Measurements from ENCODE around the gene ZNF546. TPM values are rescaled to one million over a fixed set of nuclear protein-coding genes. Genes with fewer than 3 reads are reported as not detected.

ZNF546 gene
- total RNA-seq, 1 experiment from 2014 or later = 1.1 TPM

GRCh38 chr19:39963898-39964297, 33.0 kb upstream of the ZNF546 start:
- ChIA-PET CTCF (no interaction called here), POLR2A (no interaction called here)
- Mint-ChIP-seq H3K4me1 (peaks cover 29% of the 10 kb centered on the region), H3K36me3 (no peaks in the 10 kb centered on the region), H3K27ac (no peak overlapping the region), H3K9me3 (0 out of 2 replicates have a peak, but pooled peaks cover 5% of the 10 kb centered on the region), H3K4me3 (no peak overlapping the region), H3K27me3 (ENCODE audit: low read depth) (no peaks in the 10 kb centered on the region)
- DNase-seq (ENCODE audit: low spot score) (no peak), ATAC-seq (no peak)
- TF ChIP-seq TEAD4 (CRISPR knock-in tag; IDR thresholded peaks at IDR 0.05) (no peak), NFE2L1 (CRISPR knock-in tag; IDR thresholded peaks at IDR 0.05) (no peak), FOXJ3 (CRISPR knock-in tag; IDR thresholded peaks at IDR 0.05; ENCODE audit: borderline replicate concordance) (no peak), ZNF263 (CRISPR knock-in tag; IDR thresholded peaks at IDR 0.05; ENCODE audit: low read depth) (no peak), ATF3 (CRISPR knock-in tag; conservative IDR thresholded peaks at IDR 0.05) (no peak), JAZF1 (CRISPR knock-in tag; IDR thresholded peaks at IDR 0.05) (no peak), RORB (CRISPR knock-in tag; IDR thresholded peaks at IDR 0.05) (no peak), ZMAT4 (CRISPR knock-in tag; IDR thresholded peaks at IDR 0.05) (no peak), ERG (CRISPR knock-in tag; IDR thresholded peaks at IDR 0.05) (no peak), E2F4 (CRISPR knock-in tag; IDR thresholded peaks at IDR 0.05; ENCODE audit: borderline replicate concordance, low read depth) (no peak), JUN (CRISPR knock-in tag; IDR thresholded peaks at IDR 0.05) (no peak), MYBL2 (CRISPR knock-in tag; IDR thresholded peaks at IDR 0.05) (no peak), ZNF281 (CRISPR knock-in tag; IDR thresholded peaks at IDR 0.05) (no peak), NR1H2 (CRISPR knock-in tag; IDR thresholded peaks at IDR 0.05) (no peak), HMGA2 (CRISPR knock-in tag; IDR thresholded peaks at IDR 0.05) (no peak)

GRCh38 chr19:39966617-39967016, 30.2 kb upstream of the ZNF546 start:
- H3K27me3 Mint-ChIP-seq (ENCODE audit: low read depth) = no peaks in the 10 kb centered on the region
- POLR2A ChIA-PET = no interaction called here
- H3K4me1 Mint-ChIP-seq = peaks cover 23% of the 10 kb centered on the region
- ATAC-seq (no peak), DNase-seq (ENCODE audit: low spot score) (no peak)
- H3K9me3 Mint-ChIP-seq = 0 out of 2 replicates have a peak, but pooled peaks cover 4% of the 10 kb centered on the region
- H3K36me3 Mint-ChIP-seq = peaks cover 5% of the 10 kb centered on the region
- no peak overlapping the region for H3K4me3 Mint-ChIP-seq
- CTCF ChIA-PET = interaction anchor here (0.7 kb wide), 1 partner anchor 133 kb away, joined by 4 read pairs; no protein-coding TSS in a partner anchor
- no peak overlapping the region for H3K27ac Mint-ChIP-seq
- TF ChIP-seq FOXP1 (CRISPR knock-in tag; IDR thresholded peaks at IDR 0.05; ENCODE audit: borderline replicate concordance) (no peak), GTF2I (CRISPR knock-in tag; conservative IDR thresholded peaks at IDR 0.05) (no peak), SOX15 (CRISPR knock-in tag; IDR thresholded peaks at IDR 0.05) (no peak), ERG (CRISPR knock-in tag; IDR thresholded peaks at IDR 0.05) (no peak), CREB1 (CRISPR knock-in tag; IDR thresholded peaks at IDR 0.05) (no peak), ATF3 (CRISPR knock-in tag; conservative IDR thresholded peaks at IDR 0.05) (no peak), TP53 (CRISPR knock-in tag; IDR thresholded peaks at IDR 0.05) (no peak), ZBTB21 (CRISPR knock-in tag; IDR thresholded peaks at IDR 0.05; ENCODE audit: borderline replicate concordance) (no peak), GABPB1 (CRISPR knock-in tag; IDR thresholded peaks at IDR 0.05) (no peak), ZBTB43 (CRISPR knock-in tag; IDR thresholded peaks at IDR 0.05) (no peak), ZNF138 (CRISPR knock-in tag; conservative IDR thresholded peaks at IDR 0.05) (no peak), MXD4 (CRISPR knock-in tag; IDR thresholded peaks at IDR 0.05; ENCODE audit: borderline replicate concordance) (no peak), FOXJ3 (CRISPR knock-in tag; IDR thresholded peaks at IDR 0.05; ENCODE audit: borderline replicate concordance) (no peak), PRRX2 (CRISPR knock-in tag; IDR thresholded peaks at IDR 0.05) (no peak), ZNF416 (CRISPR knock-in tag; IDR thresholded peaks at IDR 0.05) (no peak), CREM (CRISPR knock-in tag; IDR thresholded peaks at IDR 0.05) (no peak), ZNF219 (CRISPR knock-in tag; IDR thresholded peaks at IDR 0.05; ENCODE audit: borderline replicate concordance) (no peak)

All from WTC11 (cell line).